ENCODE measurements around the gene METTL18.
A peak's percentile ranks its signal among the peaks of the same experiment; 100 is the strongest.

Gene METTL18

GRCh38 chr1:169788402-169788801 lies 6.3 kb downstream of the METTL18 start:
- TF ChIP-seq ZFP30 (CRISPR knock-in tag; IDR thresholded peaks at IDR 0.05) (no peak), GLIS3 (CRISPR knock-in tag; IDR thresholded peaks at IDR 0.05) (no peak), ZNF70 (CRISPR knock-in tag; IDR thresholded peaks at IDR 0.05) (no peak), ZNF565 (CRISPR knock-in tag; conservative IDR thresholded peaks at IDR 0.05; ENCODE audit: low read depth) (no peak), ZC3H10 (CRISPR knock-in tag; IDR thresholded peaks at IDR 0.05) (no peak), ZNF8 (CRISPR knock-in tag; IDR thresholded peaks at IDR 0.05) (no peak), TOX (CRISPR knock-in tag; IDR thresholded peaks at IDR 0.05; ENCODE audit: borderline replicate concordance) (no peak), POU6F1 (CRISPR knock-in tag; IDR thresholded peaks at IDR 0.05; ENCODE audit: borderline replicate concordance, low read depth) (no peak), OSR1 (CRISPR knock-in tag; IDR thresholded peaks at IDR 0.05) (no peak), ESRRG (CRISPR knock-in tag; IDR thresholded peaks at IDR 0.05) (no peak), CSDC2 (CRISPR knock-in tag; IDR thresholded peaks at IDR 0.05) (no peak), SNAI2 (CRISPR knock-in tag; IDR thresholded peaks at IDR 0.05) (no peak), ZFP3 (CRISPR knock-in tag; IDR thresholded peaks at IDR 0.05) (no peak), BACH2 (CRISPR knock-in tag; IDR thresholded peaks at IDR 0.05; ENCODE audit: borderline replicate concordance) (no peak)
- ATAC-seq: no peak

GRCh38 chr1:169786974-169787373 lies 7.7 kb downstream of the METTL18 start:
- TF ChIP-seq ZNF8 (CRISPR knock-in tag; IDR thresholded peaks at IDR 0.05) (no peak), TOX (CRISPR knock-in tag; IDR thresholded peaks at IDR 0.05; ENCODE audit: borderline replicate concordance) (no peak), ARNTL (CRISPR knock-in tag; IDR thresholded peaks at IDR 0.05; ENCODE audit: borderline replicate concordance, low read depth) (no peak), TCF4 (CRISPR knock-in tag; IDR thresholded peaks at IDR 0.05; ENCODE audit: borderline replicate concordance) (no peak), CSRNP3 (CRISPR knock-in tag; IDR thresholded peaks at IDR 0.05) (no peak), PPARA (CRISPR knock-in tag; IDR thresholded peaks at IDR 0.05; ENCODE audit: borderline replicate concordance) (no peak), ISL1 (CRISPR knock-in tag; IDR thresholded peaks at IDR 0.05) (no peak), CSDC2 (CRISPR knock-in tag; IDR thresholded peaks at IDR 0.05) (no peak), ESRRG (CRISPR knock-in tag; IDR thresholded peaks at IDR 0.05) (no peak), ZFP30 (CRISPR knock-in tag; IDR thresholded peaks at IDR 0.05) (no peak), PATZ1 (CRISPR knock-in tag; IDR thresholded peaks at IDR 0.05; ENCODE audit: borderline replicate concordance) (no peak), OSR1 (CRISPR knock-in tag; IDR thresholded peaks at IDR 0.05) (no peak)
- ATAC-seq: peak; percentile 25; the same call in 1 of the 3 replicates

- TF ChIP-seq GLIS3 (CRISPR knock-in tag; IDR thresholded peaks at IDR 0.05) (no peak), TOX (CRISPR knock-in tag; IDR thresholded peaks at IDR 0.05; ENCODE audit: borderline replicate concordance) (no peak), TSHZ2 (CRISPR knock-in tag; IDR thresholded peaks at IDR 0.05) (no peak), ZC3H10 (CRISPR knock-in tag; IDR thresholded peaks at IDR 0.05) (no peak), SNAI2 (CRISPR knock-in tag; IDR thresholded peaks at IDR 0.05) (no peak), CSDC2 (CRISPR knock-in tag; IDR thresholded peaks at IDR 0.05) (no peak), ARNTL (CRISPR knock-in tag; IDR thresholded peaks at IDR 0.05; ENCODE audit: borderline replicate concordance, low read depth) (no peak), CREB5 (CRISPR knock-in tag; IDR thresholded peaks at IDR 0.05; ENCODE audit: low read depth) (no peak), OSR1 (CRISPR knock-in tag; IDR thresholded peaks at IDR 0.05) (no peak), ZNF8 (CRISPR knock-in tag; IDR thresholded peaks at IDR 0.05) (no peak), ZNF565 (CRISPR knock-in tag; conservative IDR thresholded peaks at IDR 0.05; ENCODE audit: low read depth) (no peak), ZNF70 (CRISPR knock-in tag; IDR thresholded peaks at IDR 0.05) (no peak), CSRNP3 (CRISPR knock-in tag; IDR thresholded peaks at IDR 0.05) (no peak)
- ATAC-seq: no peak
Measured at GRCh38 chr1:169785267-169785666, 9.4 kb downstream of the METTL18 start.

Measured in SK-N-SH treated with all-trans-retinoic acid at 6 μM for 48 hours (cell line).